K562 treated with DMSO at 1 percent for 12 hours (cell line): ENCODE results near the gene RDH12. TPM values are rescaled to one million over a fixed set of nuclear protein-coding genes. Genes with fewer than 3 reads are reported as not detected.

Experiments used
- total RNA-seq: library from RNA; unstranded; fragments of 300-600 nt; gene quantifications from 2 replicates; pipeline ENCODE4 v1.2.3, GENCODE V29; 2022; ENCODE audit not compliant: insufficient read depth

Gene RDH12
- not detected in 2 replicates for total RNA-seq

DNA sequence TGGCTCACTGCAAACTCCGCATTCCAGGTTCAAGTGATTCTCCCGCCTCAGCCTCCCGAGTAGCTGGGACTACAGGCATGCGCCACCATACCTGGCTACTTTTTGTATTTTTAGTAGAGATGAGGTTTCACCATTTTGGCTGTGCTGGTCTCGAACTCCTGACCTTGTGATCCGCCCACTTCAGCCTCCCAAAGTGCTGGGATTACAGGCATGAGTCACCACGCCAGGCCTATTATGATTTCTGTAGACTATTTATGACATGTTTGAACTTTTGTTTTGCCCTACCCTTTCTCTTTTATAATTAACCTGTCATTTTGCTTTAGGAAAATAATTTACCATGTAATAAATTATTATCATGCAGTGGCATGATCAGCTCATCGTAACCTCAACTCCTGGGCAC lies at the start of gene RDH12:
TSS of gene RDH12 (plus strand) at position 395 of the 400 bp plus-strand sequence. CDS start 20,757 bp downstream, outside the sequence.

GRCh38 chr14:67674480-67675218 lies 27.0 kb upstream of the RDH12 start, which contains the start of gene VTI1B:
VTI1B (minus strand) TSS chr14:67674632; CDS start chr14:67674489, 143 bp downstream.

GRCh38 chr14:67695394-67695949 lies 6.2 kb upstream of the RDH12 start, which contains the start of gene RDH11:
RDH11 (minus strand) TSS chr14:67695764; CDS start chr14:67695703, 61 bp downstream.

Other genes with a start within 250 kb of the RDH12 start
- gene TMEM229B, start 213.2 kb upstream of the RDH12 start, total RNA-seq = 0.58 TPM in 1 of 2 replicates, not detected in the other
- 2.6 and 4.3 TPM in 2 replicates for gene PLEKHH1, start 168.6 kb upstream of the RDH12 start, total RNA-seq
- gene PIGH, start 101.6 kb upstream of the RDH12 start, total RNA-seq = 31.2 and 51.5 TPM in 2 replicates
- 21.5 and 35.5 TPM in 2 replicates for gene ARG2, start 82.0 kb upstream of the RDH12 start, total RNA-seq
- gene VTI1B, start 27.3 kb upstream of the RDH12 start, total RNA-seq = 42.4 and 53.2 TPM in 2 replicates
- gene RDH11, start 6.1 kb upstream of the RDH12 start, total RNA-seq = 27.1 and 43.2 TPM in 2 replicates
- 1.6 and 8.3 TPM in 2 replicates for gene ZFYVE26, start 114.7 kb downstream of the RDH12 start, total RNA-seq
- gene RAD51B, start 117.9 kb downstream of the RDH12 start, total RNA-seq = 3.0 and 4.9 TPM in 2 replicates